Activated CD4-positive, alpha-beta memory T cell treated with anti-CD3 and anti-CD28 coated beads for 36 hours (primary cell): ENCODE data around the gene TMEM171. TPM values are rescaled to one million over a fixed set of nuclear protein-coding genes. Genes with fewer than 3 reads are reported as not detected.

Source experiments
- CTCF ChIA-PET: fragments of 350-600 bp; sonication (Branson Sonifier 250); formaldehyde crosslinking; loops from one replicate; lab custom pipeline; 2021; ENCODE audit warnings: antibody characterized with exemption, inconsistent platforms; lab: Charles Lee
- POLR2A ChIA-PET: fragments of 350-600 bp; sonication (Branson Sonifier 250); formaldehyde crosslinking; loops from one replicate; lab custom pipeline; 2021; ENCODE audit warnings: antibody characterized with exemption; lab: Charles Lee
- DNase-seq: peaks from one replicate; pipeline ENCODE4 v3.0.0-alpha.2; 2020
- H3K27ac Mint-ChIP-seq: one replicate; pipeline ENCODE4 v1.8.0; 2021; ENCODE audit warnings: mixed read lengths
- H3K27me3 Mint-ChIP-seq: one replicate; pipeline ENCODE4 v1.8.0; 2021; ENCODE audit warnings: mixed read lengths
- H3K36me3 Mint-ChIP-seq: one replicate; pipeline ENCODE4 v1.8.0; 2021; ENCODE audit warnings: mixed read lengths
- H3K4me1 Mint-ChIP-seq: one replicate; pipeline ENCODE4 v1.8.0; 2021; ENCODE audit warnings: low read depth, mixed read lengths
- H3K4me3 Mint-ChIP-seq: one replicate; pipeline ENCODE4 v1.8.0; 2021; ENCODE audit warnings: mild to moderate bottlenecking, mixed read lengths
- H3K9me3 Mint-ChIP-seq: one replicate; pipeline ENCODE4 v1.8.0; 2021; ENCODE audit warnings: mixed read lengths
- intact Hi-C: fragments of 100-400 bp; cut with micrococcal nuclease; formaldehyde crosslinking; loops from one replicate; pipeline ENCODE4 v1.15.1; 2023
- total RNA-seq, 2 experiments: library from RNA; stranded (reverse); gene quantifications; one replicate each; pipeline ENCODE4 v1.2.3, GENCODE V29; 2021

The TMEM171 gene
- total RNA-seq, 2 experiments from 2014 or later, result not detected

DNA sequence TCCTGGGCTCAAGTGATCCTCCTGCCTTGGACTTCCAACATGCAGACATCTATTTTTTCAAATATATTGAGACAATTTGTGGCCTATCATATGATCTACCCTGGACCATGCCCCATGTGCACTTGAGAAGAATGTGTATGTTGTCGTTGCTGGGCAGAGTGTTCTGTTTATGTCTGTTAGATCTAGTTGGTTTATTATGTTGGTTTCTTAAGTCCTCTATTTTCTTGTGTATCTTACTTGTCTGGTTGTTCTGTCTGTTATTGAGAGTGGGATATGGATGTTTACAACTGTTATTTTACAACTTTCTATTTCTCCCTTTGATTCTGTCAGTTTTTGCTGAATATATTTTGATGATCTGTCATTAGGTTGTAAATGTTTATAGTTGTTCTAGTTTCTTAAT, 10.2 kb upstream of the TMEM171 start:
- CTCF ChIA-PET, result interaction anchor here (0.6 to 1.0 kb wide), 2 partner anchors 91 to 344 kb away, joined by 6 read pairs; no protein-coding TSS in a partner anchor

DNA sequence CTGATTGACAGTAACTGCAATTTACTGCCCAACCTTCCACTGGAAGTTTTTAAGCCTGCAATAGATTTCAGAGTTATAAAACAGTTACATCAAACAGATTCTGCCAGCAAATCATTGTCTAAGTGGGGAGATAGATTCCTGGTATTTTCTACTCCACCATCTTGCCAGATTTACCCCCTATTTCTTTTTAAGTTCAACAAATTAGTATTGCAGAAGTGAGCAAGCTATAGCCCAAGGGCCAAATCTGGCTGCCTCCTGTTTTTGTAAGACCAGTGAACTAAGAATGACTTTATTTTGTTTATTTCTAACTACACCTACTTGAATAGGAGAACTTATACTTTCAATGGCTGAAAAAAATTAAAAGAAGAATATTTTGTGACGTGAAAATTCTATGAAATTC, 8.8 kb upstream of the TMEM171 start:
- intact Hi-C loops, result no loop called here
- ChIA-PET POLR2A (no interaction called here), CTCF (no interaction called here)
- Mint-ChIP-seq H3K36me3 (no peaks in the 10 kb centered on the region), H3K4me3 (no peak overlapping the region), H3K27ac (no peak overlapping the region), H3K4me1 (no peaks in the 10 kb centered on the region), H3K9me3 (peaks cover 7% of the 10 kb centered on the region), H3K27me3 (peaks cover 52% of the 10 kb centered on the region)
- no peak for DNase-seq

More for the DNA sequence above, 10.2 kb upstream of the TMEM171 start:
- Mint-ChIP-seq H3K4me3 (no peak overlapping the region), H3K36me3 (no peaks in the 10 kb centered on the region), H3K9me3 (peaks cover 7% of the 10 kb centered on the region), H3K27ac (no peak overlapping the region), H3K4me1 (no peaks in the 10 kb centered on the region), H3K27me3 (peaks cover 51% of the 10 kb centered on the region)
- intact Hi-C loops, result no loop called here
- DNase-seq, result no peak
- POLR2A ChIA-PET, result no interaction called here

DNA sequence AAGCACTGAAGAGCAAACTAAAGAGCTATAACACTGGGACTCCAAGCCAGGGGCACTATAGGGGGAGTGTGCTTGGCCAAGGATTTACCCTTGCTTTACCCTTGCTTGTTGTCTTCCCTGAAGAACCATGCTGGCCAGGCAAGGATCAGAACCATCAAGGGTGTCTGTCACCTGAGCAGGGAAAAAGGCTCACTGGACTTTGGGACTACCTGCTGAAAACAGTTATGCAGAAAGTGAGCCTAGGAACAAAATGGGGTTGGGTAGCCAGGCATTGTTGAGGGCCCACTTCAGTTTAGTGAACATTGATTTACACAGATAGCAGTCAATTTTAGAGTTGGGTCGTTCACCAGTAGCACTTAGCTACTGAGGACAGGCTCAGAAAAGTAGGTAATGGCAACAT, 8.0 kb upstream of the TMEM171 start:
- Mint-ChIP-seq H3K4me3 (no peak overlapping the region), H3K27ac (no peak overlapping the region), H3K4me1 (no peaks in the 10 kb centered on the region), H3K27me3 (peaks cover 54% of the 10 kb centered on the region), H3K36me3 (no peaks in the 10 kb centered on the region), H3K9me3 (peaks cover 7% of the 10 kb centered on the region)
- intact Hi-C loops, result no loop called here
- POLR2A ChIA-PET, result no interaction called here
- CTCF ChIA-PET, result no interaction called here
- DNase-seq, result no peak

DNA sequence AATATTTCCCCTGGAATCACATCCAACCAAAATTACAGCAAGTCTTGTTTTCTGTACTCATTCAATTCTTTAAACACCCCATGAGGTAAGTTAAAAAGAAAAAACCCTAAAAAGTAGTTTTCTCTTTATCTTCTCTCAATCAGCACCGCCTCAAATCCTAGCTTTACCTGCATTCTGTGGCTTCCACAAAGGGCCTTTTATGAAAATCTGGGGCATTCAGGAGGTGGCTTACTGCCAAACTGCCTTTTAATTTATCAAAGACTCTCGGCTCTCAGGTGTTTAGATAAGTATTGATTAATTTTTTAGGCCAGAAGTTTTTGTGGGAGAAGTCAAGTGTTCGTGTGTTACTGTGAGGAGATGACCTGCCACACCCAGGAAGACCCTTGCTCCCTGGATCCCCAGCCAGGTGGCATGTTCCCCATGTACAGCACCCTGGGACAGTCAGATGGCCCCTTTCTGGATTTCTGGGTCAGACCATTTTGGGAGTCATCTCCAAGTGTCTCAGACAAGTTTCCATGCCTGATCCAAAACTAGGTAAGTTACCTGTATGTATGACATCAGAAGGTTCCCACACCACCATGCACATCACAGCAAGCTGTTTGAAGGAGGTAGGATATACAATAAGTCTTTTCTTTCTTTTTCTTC, 6.2 kb upstream of the TMEM171 start:
- H3K4me3 Mint-ChIP-seq, result no peak overlapping the region
- no peaks in the 10 kb centered on the region for H3K4me1 Mint-ChIP-seq
- ChIA-PET POLR2A (no interaction called here), CTCF (no interaction called here)
- no peaks in the 10 kb centered on the region for H3K9me3 Mint-ChIP-seq
- H3K27me3 Mint-ChIP-seq, result peaks cover 56% of the 10 kb centered on the region
- H3K36me3 Mint-ChIP-seq, result no peaks in the 10 kb centered on the region
- intact Hi-C loops, result no loop called here
- DNase-seq, result no peak
- H3K27ac Mint-ChIP-seq, result no peak overlapping the region

DNA sequence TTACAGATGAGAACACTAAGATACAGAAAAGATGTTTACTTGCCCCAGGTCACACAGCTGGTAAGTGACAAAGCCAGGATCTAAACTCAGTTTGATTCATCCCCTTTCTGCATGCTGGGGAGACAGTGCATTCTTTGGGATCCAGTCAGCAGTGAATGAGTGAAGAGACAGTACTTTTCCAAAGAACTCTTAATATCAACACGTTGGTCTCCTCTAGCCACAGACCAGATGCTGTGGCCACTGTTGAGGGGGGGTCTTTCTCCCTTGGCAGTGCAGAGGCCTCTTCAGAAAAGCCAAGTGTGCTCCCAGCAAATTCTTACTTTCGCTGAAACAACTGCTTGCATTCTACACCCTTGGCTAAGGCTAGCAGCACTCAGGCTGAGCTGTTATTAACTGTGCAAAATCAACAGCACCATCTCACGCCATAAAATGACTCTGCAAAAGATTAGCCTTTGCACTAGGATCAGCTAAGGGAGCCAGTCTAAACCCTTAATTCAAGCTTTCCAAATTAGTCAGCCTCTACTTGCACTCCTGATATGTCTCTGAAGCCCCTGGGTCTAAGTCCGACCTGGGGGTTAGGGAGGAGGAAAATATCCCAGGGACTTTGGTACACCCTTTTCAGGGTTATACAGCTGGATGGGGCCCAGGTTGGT, 4.8 kb upstream of the TMEM171 start:
- Mint-ChIP-seq H3K9me3 (no peaks in the 10 kb centered on the region), H3K36me3 (no peaks in the 10 kb centered on the region), H3K4me1 (peaks cover 7% of the 10 kb centered on the region), H3K27me3 (peaks cover 54% of the 10 kb centered on the region), H3K27ac (no peak overlapping the region), H3K4me3 (no peak overlapping the region)
- ChIA-PET POLR2A (no interaction called here), CTCF (no interaction called here)
- intact Hi-C loops, result no loop called here
- DNase-seq, result no peak

DNA sequence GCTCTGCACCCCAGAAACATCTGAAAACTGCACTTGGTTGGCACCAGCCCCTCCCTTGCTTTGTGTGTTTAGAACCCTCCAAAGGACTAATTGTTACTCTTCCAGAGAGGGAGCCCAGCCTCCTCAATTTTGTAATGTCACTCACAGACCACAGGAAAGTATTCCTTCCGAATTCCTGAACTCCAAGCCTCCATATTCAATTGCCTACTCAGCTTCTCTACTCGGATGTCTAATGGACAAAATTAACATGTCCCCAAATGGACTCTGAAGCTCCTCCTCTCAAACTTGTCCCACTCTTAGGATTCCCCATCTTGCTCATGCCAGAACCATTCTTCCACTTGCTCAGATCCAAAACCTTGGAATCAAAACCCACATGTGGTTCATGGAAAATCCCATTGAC, 3.9 kb upstream of the TMEM171 start:
- peaks cover 62% of the 10 kb centered on the region for H3K27me3 Mint-ChIP-seq
- H3K27ac Mint-ChIP-seq, result no peak overlapping the region
- peaks cover 11% of the 10 kb centered on the region for H3K4me1 Mint-ChIP-seq
- ChIA-PET POLR2A (no interaction called here), CTCF (no interaction called here)
- intact Hi-C loops, result no loop called here
- no peak overlapping the region for H3K4me3 Mint-ChIP-seq
- DNase-seq, result no peak
- H3K9me3 Mint-ChIP-seq, result no peaks in the 10 kb centered on the region
- no peaks in the 10 kb centered on the region for H3K36me3 Mint-ChIP-seq

DNA sequence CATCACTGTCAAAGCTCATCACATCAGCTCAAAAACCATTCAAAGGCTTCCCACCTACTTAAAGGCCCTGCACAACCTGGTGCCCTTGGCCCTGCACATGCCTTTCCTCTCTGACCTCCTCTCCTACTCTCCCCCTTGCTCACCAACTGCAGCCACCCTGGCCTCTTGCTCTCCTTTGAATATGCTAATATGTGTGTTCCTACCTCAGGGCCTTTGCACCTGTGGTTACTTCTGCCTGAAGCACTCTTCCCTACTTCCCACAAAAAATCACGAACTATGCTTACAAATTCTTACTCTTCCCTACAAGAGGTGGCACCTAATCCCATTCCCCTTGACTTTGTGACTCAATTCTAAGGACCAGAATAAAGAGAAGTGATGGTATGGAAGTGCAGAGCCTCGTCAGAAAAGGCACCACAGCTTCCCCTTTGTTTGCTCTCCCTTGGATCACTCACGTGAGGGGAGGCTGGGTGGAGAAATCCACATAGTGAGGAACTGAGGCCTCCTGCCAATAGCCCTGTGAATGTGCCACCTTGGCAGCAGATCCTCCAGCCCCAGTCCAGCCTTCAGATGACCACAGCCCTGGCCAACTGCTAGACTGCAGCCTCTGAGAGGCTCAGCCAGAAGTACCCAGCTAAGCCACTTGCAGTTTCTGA, 3.2 kb upstream of the TMEM171 start:
- Mint-ChIP-seq H3K27me3 (peaks cover 68% of the 10 kb centered on the region), H3K9me3 (no peaks in the 10 kb centered on the region), H3K36me3 (no peaks in the 10 kb centered on the region), H3K4me3 (no peak overlapping the region), H3K4me1 (peaks cover 14% of the 10 kb centered on the region), H3K27ac (no peak overlapping the region)
- POLR2A ChIA-PET, result no interaction called here
- no peak for DNase-seq
- intact Hi-C loops, result no loop called here
- CTCF ChIA-PET, result no interaction called here

DNA sequence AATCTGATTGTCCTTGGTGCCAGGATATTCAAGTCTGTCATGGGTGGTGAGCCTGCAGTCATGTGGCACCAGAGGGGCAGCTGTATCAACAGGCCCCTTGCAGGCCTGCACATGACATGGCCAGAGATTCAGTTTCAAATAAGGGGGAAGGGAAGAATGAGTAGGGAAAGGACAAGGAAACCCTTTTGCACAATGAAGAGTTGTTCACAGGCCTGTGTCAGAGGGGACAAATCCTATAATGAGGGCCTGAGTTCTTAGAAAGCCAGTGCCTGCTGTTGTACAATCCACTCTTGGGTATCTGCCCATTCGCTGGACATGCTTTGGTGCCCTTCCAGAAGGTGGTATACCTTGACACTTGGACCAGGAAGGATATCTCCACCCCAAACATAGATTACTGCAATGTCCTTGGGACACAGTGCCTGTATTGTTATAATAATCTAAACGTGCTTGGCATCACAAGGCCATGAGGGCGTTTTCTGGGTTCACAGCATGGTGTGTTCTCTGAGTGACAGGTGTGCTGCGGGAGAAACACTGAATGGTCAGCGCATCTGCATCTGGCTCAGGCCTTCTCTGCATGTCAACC, 1.9 kb upstream of the TMEM171 start:
- ChIA-PET POLR2A (no interaction called here), CTCF (no interaction called here)
- Mint-ChIP-seq H3K27me3 (peaks cover 67% of the 10 kb centered on the region), H3K27ac (no peak overlapping the region), H3K4me3 (no peak overlapping the region), H3K4me1 (peaks cover 25% of the 10 kb centered on the region), H3K36me3 (no peaks in the 10 kb centered on the region), H3K9me3 (no peaks in the 10 kb centered on the region)
- intact Hi-C loops, result no loop called here
- no peak for DNase-seq

DNA sequence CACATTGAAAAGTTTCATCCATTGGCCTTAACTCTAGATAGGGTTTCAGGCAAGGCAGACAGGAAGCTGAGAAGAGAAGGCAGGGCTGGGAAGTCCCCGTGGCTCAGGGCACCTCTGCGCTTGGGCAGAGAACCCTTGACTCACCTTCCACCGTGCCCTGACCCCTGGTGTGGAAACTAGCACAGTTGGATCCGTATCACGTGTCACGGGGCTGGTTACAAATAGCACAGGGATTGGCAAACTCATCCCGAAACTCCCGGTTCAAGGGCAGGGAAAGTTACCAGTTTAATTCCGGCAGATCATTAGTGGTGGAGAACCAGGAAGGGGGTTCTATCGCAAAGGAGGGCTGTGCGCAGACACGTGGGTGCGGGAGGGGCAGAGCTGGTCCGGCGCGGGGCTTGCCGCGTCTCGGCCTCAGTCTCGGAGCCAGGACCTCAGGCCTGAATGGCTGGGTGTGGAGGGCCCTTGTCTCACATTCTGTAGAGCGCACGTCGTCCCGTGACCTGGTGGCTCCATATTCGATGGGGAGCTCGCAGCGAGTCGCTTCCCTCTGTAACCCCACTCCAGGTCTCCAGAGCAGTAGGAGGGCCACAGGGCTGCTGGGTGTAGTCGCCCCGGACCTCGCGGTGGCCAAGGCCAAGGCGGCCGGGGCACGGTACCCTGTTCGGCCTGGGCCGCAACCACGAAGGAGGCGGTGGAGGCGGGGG, 771 bp upstream of the TMEM171 start:
- Mint-ChIP-seq H3K4me3 (peak overlapping the region; percentile 51), H3K9me3 (no peaks in the 10 kb centered on the region), H3K4me1 (peaks cover 30% of the 10 kb centered on the region), H3K36me3 (no peaks in the 10 kb centered on the region), H3K27me3 (peaks cover 71% of the 10 kb centered on the region), H3K27ac (no peak overlapping the region)
- ChIA-PET CTCF (no interaction called here), POLR2A (no interaction called here)
- intact Hi-C loops, result no loop called here
- DNase-seq, result peak; percentile 61

DNA sequence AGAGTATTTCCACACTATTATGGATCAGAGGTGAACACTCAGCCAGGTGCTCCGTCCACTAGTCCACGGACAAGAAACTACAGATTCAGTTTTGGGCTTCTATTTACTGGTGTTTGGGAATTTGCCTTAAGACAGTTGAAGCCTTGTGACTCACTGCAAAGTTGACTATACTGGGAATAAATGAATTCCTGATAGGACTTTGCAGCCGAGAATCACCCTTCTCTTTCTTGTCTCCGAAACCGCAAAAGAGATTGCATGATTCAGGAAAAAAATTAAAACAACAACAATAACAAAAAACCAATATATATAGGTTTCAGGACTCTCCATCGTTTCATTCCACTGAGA, 716 bp downstream of the TMEM171 start:
- Mint-ChIP-seq H3K4me1 (peaks cover 30% of the 10 kb centered on the region), H3K9me3 (no peaks in the 10 kb centered on the region), H3K27ac (no peak overlapping the region), H3K27me3 (peaks cover 75% of the 10 kb centered on the region), H3K4me3 (no peak overlapping the region), H3K36me3 (no peaks in the 10 kb centered on the region)
- ChIA-PET POLR2A (no interaction called here), CTCF (no interaction called here)
- intact Hi-C loops, result no loop called here
- no peak for DNase-seq

DNA sequence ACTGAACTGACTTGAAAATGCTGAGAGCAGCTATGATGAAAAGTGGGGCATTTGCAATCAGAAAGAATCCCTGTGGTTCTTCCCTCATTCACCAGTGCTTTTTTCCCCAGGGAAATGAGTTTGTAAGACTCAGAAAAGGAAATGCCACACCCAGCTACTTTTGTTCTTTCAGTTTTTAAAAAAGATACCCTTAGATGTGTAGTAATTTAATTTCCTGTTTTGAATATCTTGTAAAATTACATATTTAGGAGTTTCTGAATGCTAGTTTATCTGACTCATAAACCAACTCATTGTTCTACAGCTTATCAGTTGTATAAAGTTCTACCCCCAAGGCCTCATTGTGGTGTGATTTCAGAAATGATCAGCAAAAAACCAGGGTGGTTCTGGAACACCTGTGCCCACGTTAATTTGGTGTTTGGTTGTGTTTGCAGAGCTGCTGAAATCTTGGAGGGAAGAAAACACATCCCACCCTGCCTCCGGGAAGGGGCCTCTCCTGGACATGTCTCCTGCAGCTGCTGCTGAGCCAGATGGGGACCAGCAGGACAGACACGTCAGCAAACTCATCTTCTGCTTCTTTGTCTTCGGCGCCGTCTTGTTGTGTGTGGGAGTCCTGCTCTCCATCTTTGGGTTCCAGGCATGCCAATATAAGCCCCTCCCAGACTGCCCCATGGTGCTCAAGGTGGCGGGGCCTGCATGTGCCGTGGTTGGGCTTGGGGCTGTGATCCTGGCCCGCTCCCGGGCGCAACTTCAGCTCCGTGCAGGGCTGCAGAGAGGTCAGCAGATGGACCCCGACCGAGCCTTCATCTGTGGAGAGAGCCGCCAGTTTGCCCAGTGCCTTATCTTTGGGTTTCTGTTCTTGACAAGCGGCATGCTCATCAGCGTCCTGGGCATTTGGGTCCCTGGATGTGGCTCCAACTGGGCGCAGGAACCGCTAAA, 2.8 kb downstream of the TMEM171 start:
- Mint-ChIP-seq H3K27me3 (peaks cover 66% of the 10 kb centered on the region), H3K36me3 (no peaks in the 10 kb centered on the region), H3K27ac (no peak overlapping the region), H3K9me3 (no peaks in the 10 kb centered on the region), H3K4me3 (no peak overlapping the region), H3K4me1 (peaks cover 30% of the 10 kb centered on the region)
- ChIA-PET CTCF (interaction anchor here (0.7 to 1.8 kb wide), 4 partner anchors 34 to 93 kb away, joined by 3 to 4 read pairs (median 3); no protein-coding TSS in a partner anchor), POLR2A (interaction anchor here (1.8 kb wide), 1 partner anchor 37 kb away, joined by 9 read pairs; no protein-coding TSS in a partner anchor)
- DNase-seq, result no peak
- intact Hi-C loops, result loop anchor here (1.0 kb wide), 1 partner anchor 37 kb away; no protein-coding TSS in a partner anchor
